Heart left ventricle (tissue), 16 donors: ENCODE measurements around the gene PEPD. TPM values are rescaled to one million over a fixed set of nuclear protein-coding genes. Genes with fewer than 3 reads are reported as not detected.

Experiments
- ATAC-seq, 4 donors: fragments of 200-7000 bp; cut with Tn5 transposase; one replicate each; pipeline ENCODE4 v1.9.1; 2020 to 2022; ENCODE audit warnings: moderate library complexity in 4 of 4, mild to moderate bottlenecking in 3 of 4, moderate number of reproducible peaks in 1 of 4
- DNase-seq, 5 donors: peaks; one replicate each; pipeline ENCODE4 v3.0.0-alpha.2; 2020
- H3K27ac ChIP-seq, 12 donors: fragments of 200-600 bp; sonication (generic) in 4 of 12; one replicate each; pipeline versions ENCODE4 v1.5.0 to v1.8.0; 2016 to 2022; ENCODE audit warnings: mild to moderate bottlenecking in 2 of 12
- H3K27me3 ChIP-seq, 9 donors: fragments of 200-600 bp; sonication (generic) in 2 of 9; one replicate each; pipeline versions ENCODE4 v1.5.1 to v1.8.0; 2016 to 2022; ENCODE audit warnings: mild to moderate bottlenecking in 3 of 9
- H3K36me3 ChIP-seq, 9 donors: fragments of 200-600 bp; sonication (generic) in 2 of 9; one replicate each; pipeline versions ENCODE4 v1.5.0 to v1.8.0; 2018 to 2022; ENCODE audit warnings: mild to moderate bottlenecking in 2 of 9
- H3K4me1 ChIP-seq, 12 donors: fragments of 200-600 bp; sonication (generic) in 4 of 12; one replicate each; pipeline versions ENCODE4 v1.5.0 to v1.8.0; 2016 to 2022; ENCODE audit warnings: mild to moderate bottlenecking in 3 of 12
- H3K4me3 ChIP-seq, 12 donors: fragments of 200-600 bp; sonication (generic) in 4 of 12; one replicate each; pipeline versions ENCODE4 v1.5.0 to v1.8.0; 2017 to 2022; ENCODE audit warnings: mild to moderate bottlenecking in 9 of 12, moderate library complexity in 4 of 12
- H3K9me3 ChIP-seq, 12 donors: fragments of 200-600 bp; sonication (generic) in 4 of 12; one replicate each; pipeline versions ENCODE4 v1.5.0 to v1.8.0; 2016 to 2022; ENCODE audit warnings: mild to moderate bottlenecking in 1 of 12
- CTCF ChIP-seq, 12 donors: fragments of 200-600 bp; sonication (generic) in 4 of 12; IDR thresholded peaks; one replicate each; pipeline versions ENCODE4 v1.5.0 to v1.8.0; 2018 to 2022; ENCODE audit warnings: antibody characterized with exemption in 12 of 12, mild to moderate bottlenecking in 5 of 12
- POLR2A ChIP-seq, 2 donors: fragments of 450-650 bp; IDR thresholded peaks; one replicate each; pipeline ENCODE4 v1.6.1; 2017; ENCODE audit warnings: antibody characterized with exemption in 2 of 2, mild to moderate bottlenecking in 2 of 2, moderate library complexity in 2 of 2
- WGBS, 4 donors: extraction: QIAGEN DNeasy Blood & Tissue Kit in 2 of 4; methylation state at CpG; one replicate each; pipeline versions ENCODE4 v1.1.5 to v1.1.7; 2013 to 2018; 5-methylcytosine and 5-hydroxymethylcytosine counted together
- intact Hi-C, 10 donors: fragments of 100-400 bp; cut with DNase I; formaldehyde crosslinking; loops; one replicate each; pipeline versions ENCODE4 v1.11.1 to v1.14.2; 2022
- polyA plus RNA-seq, 2 donors: library from polyadenylated mRNA; stranded (reverse); fragments of 200-250 nt; gene quantifications; one replicate each; pipeline ENCODE4 v1.2.3, GENCODE V29; 2013
- total RNA-seq, 9 donors: library from RNA; depleted of rRNA in 2 of 9; stranded (reverse); fragments of >200 nt in 2 of 9; fragmentation: NEBNext Ultra II Directional in 3 of 9; extraction: Animal tissue kit (Norgen Biotek cat#: 25700) in 3 of 9; gene quantifications; one replicate each; pipeline versions ENCODE4 v1.1.0 to v1.2.4, GENCODE V29; 2016 to 2023
- donor health status: ischemic (EF 13 %, LVEDD 7.1; RV severe dilation, severe dysfunction).
- donor health status: healthy with polysubstance abuse.
- donor health status: DM: no; HTN: yes; CAD: no.
- donor health status: DM: no; HTN: no; CAD: no.
- donor health status: ischemic (EF 25% LVEDD 6.9; RV normal size, moderate dysfunction).
- donor health status: ischemic (EF 25% LVEDD 5.7; RV mildly dilated, moderate dysfunction).
- donor health status: healthy.
- donor health status: DM: yes; HTN: yes; CAD: no.
- donor health status: ischemic (EF 35%, LVEDD 5.7; RV mildly dilated, moderate dysfunction).
- donor health status: nonischemic (EF 11% LVEDD 7.7; RV severe dilation, severe dysfunction).
- donor health status: DM: yes; HTN: yes; CAD: no.
- donor health status: PGD.
- donor health status: ischemic (EF 29% LVEDD 5.4; RV normal size, mild dysfunction).
- donor health status: nonischemic (EF 23%, LVEDD 6.1; RV moderate dilation, normal function).

PEPD gene
- total and polyA plus RNA-seq, 11 donors = 19.4 to 45.7 (median 29.9) TPM

- 89 to 95% (median 92%) methylated on average over 3 to 4 of the region's 4 CpGs for WGBS, 4 donors
- TF ChIP-seq CTCF (IDR thresholded peaks at IDR 0.05) = no peak
- Histone ChIP-seq H3K4me1 (no peaks in the 10 kb centered on the region), H3K27me3 (peaks cover 0 to 7% (median 0%) of the 10 kb centered on the region in 9 donors), H3K9me3 (no peaks in the 10 kb centered on the region), H3K4me3 (no peak overlapping the region), H3K36me3 (no peaks in the 10 kb centered on the region), H3K27ac (no peak overlapping the region)
- DNase-seq (no peak), ATAC-seq (no peak)
- intact Hi-C loops = no loop called here
Measured at GRCh38 chr19:33552928-33553279, 31.3 kb upstream of the PEPD start.

- H3K27me3 ChIP-seq = peaks cover 0 to 7% (median 0%) of the 10 kb centered on the region in 9 donors
- DNase-seq (no peak), ATAC-seq (no peak)
- H3K4me3 ChIP-seq = no peak overlapping the region
- H3K9me3 ChIP-seq = no peaks in the 10 kb centered on the region
- no peaks in the 10 kb centered on the region for H3K4me1 ChIP-seq
- intact Hi-C loops = no loop called here
- no peak overlapping the region for H3K27ac ChIP-seq
- no peaks in the 10 kb centered on the region for H3K36me3 ChIP-seq
- WGBS, 4 donors = 84 to 88% (median 85%) methylated on average over 15 to 18 of the region's 18 CpGs
- no peak for TF ChIP-seq POLR2A (IDR thresholded peaks at IDR 0.05)
- TF ChIP-seq CTCF (IDR thresholded peaks at IDR 0.05) = no peak
Measured at GRCh38 chr19:33552191-33552927, 30.8 kb upstream of the PEPD start.

GRCh38 chr19:33551676-33552075 lies 30.1 kb upstream of the PEPD start:
- peaks cover 0 to 7% (median 0%) of the 10 kb centered on the region in 9 donors for H3K27me3 ChIP-seq
- TF ChIP-seq POLR2A (IDR thresholded peaks at IDR 0.05) (no peak), CTCF (IDR thresholded peaks at IDR 0.05) (no peak)
- intact Hi-C loops = no loop called here
- no peaks in the 10 kb centered on the region for H3K4me1 ChIP-seq
- H3K27ac ChIP-seq = no peak overlapping the region
- no peaks in the 10 kb centered on the region for H3K36me3 ChIP-seq
- DNase-seq (no peak), ATAC-seq (no peak)
- H3K9me3 ChIP-seq = no peaks in the 10 kb centered on the region
- 78 to 85% (median 82%) methylated on average over 4 to 6 of the region's 6 CpGs for WGBS, 4 donors
- no peak overlapping the region for H3K4me3 ChIP-seq

GRCh38 chr19:33550768-33551167 lies 29.2 kb upstream of the PEPD start:
- WGBS, 4 donors = 64 to 83% (median 75%) methylated on average over 4 to 5 of the region's 5 CpGs
- Histone ChIP-seq H3K9me3 (no peaks in the 10 kb centered on the region), H3K27me3 (peaks cover 0 to 10% (median 0%) of the 10 kb centered on the region in 9 donors), H3K36me3 (no peaks in the 10 kb centered on the region), H3K4me3 (no peak overlapping the region), H3K4me1 (no peaks in the 10 kb centered on the region), H3K27ac (no peak overlapping the region)
- DNase-seq = no peak
- no peak for TF ChIP-seq CTCF (IDR thresholded peaks at IDR 0.05)
- TF ChIP-seq POLR2A (IDR thresholded peaks at IDR 0.05) = no peak
- intact Hi-C loops = no loop called here
- no peak for ATAC-seq
